GM12878 (cell line): ENCODE data around the gene CTSA. TPM values are rescaled to one million over a fixed set of nuclear protein-coding genes. Genes with fewer than 3 reads are reported as not detected.
A peak's percentile ranks its signal among the peaks of the same experiment; 100 is the strongest.

Experiments
- ATAC-seq: fragments of 200-7000 bp; cut with Tn5 transposase; 3 replicates; pipeline ENCODE4 v1.9.1; 2020; ENCODE audit warnings: mild to moderate bottlenecking, moderate library complexity
- BruUV-seq: library from RNA; stranded (reverse); fragments of 400-500 nt; replicated peaks from 2 replicates; lab custom pipeline; 2021; lab: Mats Ljungman, UMichigan
- CTCF ChIA-PET: fragments of 300-600 bp; sonication (Branson Sonifier 250); formaldehyde crosslinking; extraction: SDS; loops from one replicate; lab custom pipeline; 2021; ENCODE audit warnings: inconsistent platforms; lab: Yijun Ruan, JAX
- POLR2A ChIA-PET: fragments of 350-600 bp; formaldehyde crosslinking; extraction: SDS; loops from one replicate; lab custom pipeline; 2021; ENCODE audit warnings: inconsistent platforms; lab: Charles Lee
- RAD21 ChIA-PET: fragments of 300-600 bp; sonication (Branson Sonifier 250); formaldehyde crosslinking; loops from one replicate; lab custom pipeline; 2023; ENCODE audit warnings: antibody characterized with exemption; ENCODE audit not compliant: unreplicated experiment; lab: Charles Lee
- SMC1A ChIA-PET: fragments of 300-600 bp; sonication (Branson Sonifier 250); formaldehyde crosslinking; loops from one replicate; lab custom pipeline; 2023; ENCODE audit not compliant: unreplicated experiment, uncharacterized antibody; lab: Charles Lee
- DNase-seq: peaks from one replicate; pipeline ENCODE4 v3.0.0-alpha.2; 2011; ENCODE audit warnings: low read depth, low spot score
- FAIRE-seq: peaks from 3 replicates; lab custom pipeline; 2011; peaks lifted over from hg19 to GRCh38; lab: Jason Lieb, UNC
- H2AFZ ChIP-seq: 2 replicates; pipeline ENCODE4 v1.6.0; 2011; ENCODE audit warnings: low read depth, low read length, control low read depth; ENCODE audit not compliant: control insufficient read depth
- H3K27ac ChIP-seq: 2 replicates; pipeline ENCODE4 v1.5.1; 2011; ENCODE audit warnings: control low read depth; ENCODE audit not compliant: control insufficient read depth, insufficient read depth
- H3K27me3 ChIP-seq, 2 experiments: replicated peaks in 1 of 2; 2 replicates each; pipeline versions ENCODE4 v1.6.0 to v1.6.1; 2011; ENCODE audit warnings: low read length in 1 of 2; ENCODE audit not compliant: control insufficient read depth in 2 of 2, insufficient read depth in 2 of 2
- H3K36me3 ChIP-seq, 2 experiments: 2 replicates each; pipeline ENCODE4 v1.5.1; 2011; ENCODE audit warnings: low read length in 1 of 2; ENCODE audit not compliant: control insufficient read depth in 2 of 2, insufficient read depth in 2 of 2
- H3K4me1 ChIP-seq: 2 replicates; pipeline ENCODE4 v1.6.1; 2011; ENCODE audit warnings: mild to moderate bottlenecking, low read length, moderate library complexity, mixed read lengths; ENCODE audit not compliant: control insufficient read depth, insufficient read depth
- H3K4me2 ChIP-seq: 2 replicates; pipeline ENCODE4 v1.6.0; 2011; ENCODE audit warnings: control low read depth; ENCODE audit not compliant: control insufficient read depth, insufficient read depth
- H3K4me3 ChIP-seq: fragments of 200-600 bp; sonication (generic); 2 replicates; pipeline ENCODE4 v1.5.1; 2016
- H3K79me2 ChIP-seq: 2 replicates; pipeline ENCODE4 v1.6.0; 2011; ENCODE audit warnings: low read length; ENCODE audit not compliant: control insufficient read depth, insufficient read depth
- H3K9ac ChIP-seq: 2 replicates; pipeline ENCODE4 v1.8.0; 2011; ENCODE audit warnings: low read length, control low read depth, mixed read lengths; ENCODE audit not compliant: control insufficient read depth, insufficient read depth
- H3K9me3 ChIP-seq: replicated peaks from 3 replicates; pipeline ENCODE4 v1.5.1; 2011; ENCODE audit warnings: mild to moderate bottlenecking, low read length; ENCODE audit not compliant: control insufficient read depth, insufficient read depth
- H4K20me1 ChIP-seq: 2 replicates; pipeline ENCODE4 v1.6.0; 2011; ENCODE audit not compliant: control insufficient read depth, insufficient read depth
- ATF7 ChIP-seq: fragments of 450-650 bp; IDR thresholded peaks from 2 replicates; pipeline ENCODE4 v1.6.1; 2016; ENCODE audit warnings: low read depth, mild to moderate bottlenecking
- BHLHE40 ChIP-seq, 2 experiments: fragments of 450-650 bp in 1 of 2; IDR thresholded peaks; 2 replicates each; pipeline ENCODE4 v1.6.1; 2011 to 2017; ENCODE audit warnings: low read depth in 2 of 2, borderline replicate concordance in 1 of 2, improper control_type of control experiment in 1 of 2, low read length in 1 of 2, mild to moderate bottlenecking in 1 of 2
- GATAD2B ChIP-seq: fragments of 450-650 bp; conservative IDR thresholded peaks from 2 replicates; pipeline ENCODE4 v1.6.1; 2017; ENCODE audit warnings: low read depth, mild to moderate bottlenecking, moderate library complexity
- MLLT1 ChIP-seq: fragments of 450-650 bp; IDR thresholded peaks from 2 replicates; pipeline ENCODE4 v1.6.1; 2016; ENCODE audit warnings: mild to moderate bottlenecking
- NKRF ChIP-seq: fragments of 450-650 bp; conservative IDR thresholded peaks from 2 replicates; pipeline ENCODE4 v1.6.1; 2017; ENCODE audit warnings: mild to moderate bottlenecking, moderate library complexity
- POLR2A ChIP-seq: IDR thresholded peaks from 2 replicates; pipeline ENCODE4 v1.6.1; 2011; ENCODE audit warnings: low read depth, mild to moderate bottlenecking, low read length
- RAD51 ChIP-seq: fragments of 450-650 bp; IDR thresholded peaks from 2 replicates; pipeline ENCODE4 v1.6.1; 2016; ENCODE audit warnings: moderate library complexity, mild to moderate bottlenecking, inconsistent platforms
- SIN3A ChIP-seq: IDR thresholded peaks from 2 replicates; pipeline ENCODE4 v1.6.1; 2012; ENCODE audit warnings: low read depth, low read length, improper control_type of control experiment
- SMARCA5 ChIP-seq: fragments of 450-650 bp; IDR thresholded peaks from 2 replicates; pipeline ENCODE4 v1.6.1; 2017; ENCODE audit warnings: mild to moderate bottlenecking
- USF1 ChIP-seq: IDR thresholded peaks from 2 replicates; pipeline ENCODE4 v1.6.1; 2011; ENCODE audit warnings: borderline replicate concordance, low read depth, mild to moderate bottlenecking, moderate library complexity, mixed read lengths, low read length; ENCODE audit not compliant: insufficient read depth; ENCODE audit errors: extremely low read length
- USF2 ChIP-seq: IDR thresholded peaks from 2 replicates; pipeline ENCODE4 v1.6.1; 2011; ENCODE audit warnings: low read depth, low read length, improper control_type of control experiment, borderline replicate concordance
- ZNF687 ChIP-seq: fragments of 450-650 bp; IDR thresholded peaks from 2 replicates; pipeline ENCODE4 v1.6.1; 2017; ENCODE audit warnings: mild to moderate bottlenecking, moderate library complexity
- WGBS: methylation state at CpG from one replicate; pipeline ENCODE4 v1.1.6; 2016; ENCODE audit warnings: low lambda C conversion rate; ENCODE audit not compliant: insufficient replicate concordance, insufficient coverage; ENCODE audit errors: missing lambda C conversion rate; 5-methylcytosine and 5-hydroxymethylcytosine counted together
- in situ Hi-C: fragments of 300-500 bp; cut with MboI; formaldehyde crosslinking; loops from 9 replicates; pipeline ENCODE4 v1.14.3; 2018; ENCODE audit warnings: mixed read lengths
- intact Hi-C: fragments of 100-400 bp; cut with micrococcal nuclease; formaldehyde crosslinking; loops from one replicate; pipeline ENCODE4 v1.14.2; 2022; ENCODE audit not compliant: unreplicated experiment
- polyA plus RNA-seq, 11 experiments: library from polyadenylated mRNA; depleted of rRNA in 4 of 11; unstranded in 6 of 11; stranded (reverse) in 5 of 11; fragments of >200 nt; fragmentation: Nextera tagmentation in 4 of 11; fragmentation: Illumina TruSeq in 1 of 11; extraction: Ambion mirVana in 4 of 11; extraction: Trizol in 1 of 11; gene quantifications; 1 replicate in 1 of 11; 2 replicates in 10 of 11; pipeline versions ENCODE4 v1.2.1 to v1.2.3, GENCODE V29; 2011 to 2016; ENCODE audit warnings: inconsistent platforms in 2 of 11, missing spikeins in 2 of 11, low read depth in 1 of 11
- total RNA-seq, 4 experiments: library from RNA; depleted of rRNA in 3 of 4; stranded (reverse); fragments of >200 nt in 3 of 4; fragmentation: Illumina TruSeq in 1 of 4; extraction: Trizol in 1 of 4; gene quantifications; 2 replicates each; pipeline versions ENCODE4 v1.2.1 to v1.2.3, GENCODE V29; 2013 to 2021

The CTSA gene
- total and polyA plus RNA-seq, 10 of the 15 experiments (the other 5 are each of a cell fraction or from before 2014, with no cell fraction given) = 7.1 to 67.0 (median 36.2) TPM

GRCh38 chr20:45946149-45946970 is 55.2 kb downstream of the CTSA start:
- peak; percentile 7; the same call in 2 of the 3 replicates for ATAC-seq
- no peak overlapping the region for H3K4me3 ChIP-seq
- no peaks in the 10 kb centered on the region for H3K9me3 ChIP-seq
- no peaks in the 10 kb centered on the region for H3K79me2 ChIP-seq
- no peak overlapping the region for H2AFZ ChIP-seq
- H3K9ac ChIP-seq = no peak overlapping the region
- intact Hi-C loops (no loop called here), in situ Hi-C loops (no loop called here)
- SMC1A ChIA-PET = interaction anchor here (1.0 to 1.8 kb wide), 4 partner anchors 12 to 147 kb away, joined by 3 to 5 read pairs (median 4); partner anchors contain the start of gene PCIF1
- H3K36me3 ChIP-seq = peaks cover 19 to 50% of the 10 kb centered on the region in 2 experiments
- no peak overlapping the region for H3K27ac ChIP-seq
- H3K27me3 ChIP-seq = no peaks in the 10 kb centered on the region
- FAIRE-seq = no peak
- no peak for DNase-seq
- no peak overlapping the region for H3K4me2 ChIP-seq
- BruUV-seq = no TSS peak
- POLR2A ChIA-PET = interaction anchor here (1.3 to 1.6 kb wide), 2 partner anchors 11 kb away, joined by 4 to 11 read pairs; no protein-coding TSS in a partner anchor
- 85% methylated on average over 20 of the region's 20 CpGs for WGBS
- CTCF ChIA-PET = interaction anchor here (1.7 to 8.0 kb wide), 2 partner anchors 24 to 147 kb away, joined by 6 to 33 read pairs; no protein-coding TSS in a partner anchor
- H4K20me1 ChIP-seq = no peaks in the 10 kb centered on the region
- H3K4me1 ChIP-seq = peaks cover 3% of the 10 kb centered on the region; the same call in 1 of the 2 replicates
- RAD21 ChIA-PET = interaction anchor here (1.8 kb wide), 1 partner anchor 14 kb away, joined by 5 read pairs; no protein-coding TSS in a partner anchor
- TF ChIP-seq POLR2A (peak; percentile 39), SMARCA5 (no peak), MLLT1 (peak; percentile 94), USF1 (peak; percentile 50), ZNF687 (peak; percentile 87), RAD51 (peak; percentile 88), ATF7 (no peak), NKRF (no peak), USF2 (peak; percentile 41; the same call in 1 of the 2 replicates), SIN3A (no peak), BHLHE40 (IDR thresholded peaks at IDR 0.05; ENCODE audit: borderline replicate concordance in 1 of 2, low read depth in 2 of 2, low read length in 1 of 2) (peak; percentile 82 to 84; a peak in 3 of 4 replicates), GATAD2B (no peak)
